HEK293T (cell line): ENCODE results near the gene VBP1.

Source experiments
- CTCF ChIA-PET: fragments of 350-600 bp; formaldehyde crosslinking; extraction: SDS; loops from one replicate; lab custom pipeline; 2021; ENCODE audit warnings: antibody characterized with exemption, inconsistent platforms; lab: Yijun Ruan, JAX
- POLR2A ChIA-PET: fragments of 350-600 bp; formaldehyde crosslinking; extraction: SDS; loops from one replicate; lab custom pipeline; 2020; ENCODE audit warnings: antibody characterized with exemption, inconsistent platforms; lab: Yijun Ruan, JAX
- DNase-seq: peaks from one replicate; pipeline ENCODE4 v3.0.0; 2012; ENCODE audit warnings: mixed read lengths; ENCODE audit errors: extremely low spot score
- ARNT ChIP-seq: fragments of 450-650 bp; IDR thresholded peaks from 2 replicates; pipeline ENCODE4 v1.6.1; 2017; ENCODE audit warnings: mild to moderate bottlenecking
- BHLHE40 ChIP-seq: fragments of 450-650 bp; IDR thresholded peaks from 2 replicates; pipeline ENCODE4 v1.6.1; 2016; ENCODE audit warnings: mild to moderate bottlenecking, moderate library complexity, borderline replicate concordance
- CTBP1 ChIP-seq: fragments of 450-650 bp; IDR thresholded peaks from 2 replicates; pipeline ENCODE4 v1.6.1; 2016; ENCODE audit warnings: borderline replicate concordance
- ELF4 ChIP-seq: fragments of 450-650 bp; IDR thresholded peaks from 2 replicates; pipeline ENCODE4 v1.6.1; 2017; ENCODE audit warnings: antibody characterized with exemption
- FOXA1 ChIP-seq: fragments of 450-650 bp; IDR thresholded peaks from 2 replicates; pipeline ENCODE4 v1.6.1; 2016; ENCODE audit warnings: mild to moderate bottlenecking
- FOXK2 ChIP-seq: fragments of 450-650 bp; IDR thresholded peaks from 2 replicates; pipeline ENCODE4 v1.6.1; 2016; ENCODE audit warnings: mild to moderate bottlenecking
- FOXM1 ChIP-seq: fragments of 450-650 bp; IDR thresholded peaks from 2 replicates; pipeline ENCODE4 v1.6.1; 2017; ENCODE audit warnings: mild to moderate bottlenecking, borderline replicate concordance
- HDGF ChIP-seq: fragments of 450-650 bp; IDR thresholded peaks from 2 replicates; pipeline ENCODE4 v1.6.1; 2017; ENCODE audit warnings: antibody characterized with exemption, borderline replicate concordance
- L3MBTL2 ChIP-seq: fragments of 450-650 bp; conservative IDR thresholded peaks from 2 replicates; pipeline ENCODE4 v1.6.1; 2016; ENCODE audit warnings: mild to moderate bottlenecking
- LEF1 ChIP-seq: fragments of 450-650 bp; IDR thresholded peaks from 2 replicates; pipeline ENCODE4 v1.6.1; 2017; ENCODE audit warnings: mild to moderate bottlenecking, borderline replicate concordance
- NFRKB ChIP-seq: fragments of 450-650 bp; IDR thresholded peaks from 2 replicates; pipeline ENCODE4 v1.6.1; 2016; ENCODE audit warnings: mild to moderate bottlenecking, moderate library complexity
- PKNOX1 ChIP-seq: fragments of 450-650 bp; IDR thresholded peaks from 2 replicates; pipeline ENCODE4 v1.6.1; 2016
- SP1 ChIP-seq: fragments of 450-650 bp; IDR thresholded peaks from 2 replicates; pipeline ENCODE4 v1.6.1; 2017
- SUZ12 ChIP-seq: fragments of 450-650 bp; IDR thresholded peaks from 2 replicates; pipeline ENCODE4 v1.6.1; 2016; ENCODE audit warnings: mild to moderate bottlenecking
- TARDBP ChIP-seq: fragments of 450-650 bp; IDR thresholded peaks from 2 replicates; pipeline ENCODE4 v1.6.1; 2016
- ZNF384 ChIP-seq: fragments of 450-650 bp; IDR thresholded peaks from 2 replicates; pipeline ENCODE4 v1.6.1; 2016

The VBP1 gene

GRCh38 chrX:155225774-155226173, 9.5 kb downstream of the VBP1 start:
- TF ChIP-seq PKNOX1 (no peak), FOXK2 (no peak), ARNT (no peak), TARDBP (no peak), FOXM1 (no peak), FOXA1 (no peak), ELF4 (no peak), SUZ12 (no peak), LEF1 (no peak), L3MBTL2 (no peak), NFRKB (no peak), ZNF384 (no peak), CTBP1 (no peak), BHLHE40 (no peak), SP1 (no peak), HDGF (no peak)
- ChIA-PET POLR2A (interaction anchor here (1.4 kb wide), 1 partner anchor 10 kb away, joined by 6 read pairs; the partner anchor contains the start of gene VBP1), CTCF (no interaction called here)
- no peak for DNase-seq

- DNase-seq = no peak
- TF ChIP-seq FOXM1 = no peak
- no peak for TF ChIP-seq ZNF384
- TF ChIP-seq LEF1 = no peak
- no peak for TF ChIP-seq ARNT
- TF ChIP-seq NFRKB = no peak
- no peak for TF ChIP-seq BHLHE40
- no peak for TF ChIP-seq HDGF
- TF ChIP-seq CTBP1 = no peak
- no peak for TF ChIP-seq ELF4
- no peak for TF ChIP-seq FOXK2
- TF ChIP-seq SUZ12 = no peak
- TF ChIP-seq PKNOX1 = no peak
- TF ChIP-seq FOXA1 = no peak
- no peak for TF ChIP-seq L3MBTL2
- TF ChIP-seq TARDBP = no peak
- no peak for TF ChIP-seq SP1
- ChIA-PET POLR2A (no interaction called here), CTCF (no interaction called here)
Observed at GRCh38 chrX:155231163-155231562, 14.9 kb downstream of the VBP1 start.

GRCh38 chrX:155235891-155236290, 19.6 kb downstream of the VBP1 start:
- no peak for TF ChIP-seq FOXK2
- no peak for TF ChIP-seq PKNOX1
- TF ChIP-seq HDGF = no peak
- TF ChIP-seq ARNT = no peak
- no peak for TF ChIP-seq NFRKB
- no peak for TF ChIP-seq FOXM1
- TF ChIP-seq ZNF384 = no peak
- no peak for TF ChIP-seq SP1
- TF ChIP-seq TARDBP = no peak
- no peak for TF ChIP-seq FOXA1
- no peak for TF ChIP-seq L3MBTL2
- no peak for TF ChIP-seq BHLHE40
- CTCF ChIA-PET = interaction anchor here (1.4 kb wide), 1 partner anchor 19 kb away, joined by 4 read pairs; the partner anchor contains the start of gene VBP1
- POLR2A ChIA-PET = no interaction called here
- DNase-seq = no peak

- TF ChIP-seq TARDBP (no peak), L3MBTL2 (no peak), NFRKB (no peak)
- POLR2A ChIA-PET = interaction anchor here (2.0 kb wide), 1 partner anchor 23 kb away, joined by 6 read pairs; no protein-coding TSS in a partner anchor
- no peak for DNase-seq
- CTCF ChIA-PET = interaction anchor here (1.9 kb wide), 1 partner anchor 21 kb away, joined by 6 read pairs; the partner anchor contains the start of gene VBP1
Observed at GRCh38 chrX:155237719-155238118, 21.5 kb downstream of the VBP1 start.

GRCh38 chrX:155242300-155242699, 26.0 kb downstream of the VBP1 start:
- ChIA-PET POLR2A (no interaction called here), CTCF (no interaction called here)
- TF ChIP-seq HDGF = no peak
- TF ChIP-seq NFRKB = no peak
- TF ChIP-seq LEF1 = no peak
- TF ChIP-seq FOXA1 = no peak
- TF ChIP-seq FOXM1 = no peak
- TF ChIP-seq FOXK2 = no peak
- no peak for TF ChIP-seq PKNOX1
- no peak for TF ChIP-seq ZNF384
- TF ChIP-seq SUZ12 = no peak
- TF ChIP-seq CTBP1 = no peak
- no peak for DNase-seq

GRCh38 chrX:155246748-155247147, 30.5 kb downstream of the VBP1 start:
- POLR2A ChIA-PET = no interaction called here

More at GRCh38 chrX:155246748-155247147, 30.5 kb downstream of the VBP1 start:
- CTCF ChIA-PET = no interaction called here
- DNase-seq = no peak
- no peak for TF ChIP-seq FOXK2
- TF ChIP-seq SUZ12 = no peak
- no peak for TF ChIP-seq LEF1
- no peak for TF ChIP-seq FOXM1
- no peak for TF ChIP-seq SP1
- no peak for TF ChIP-seq ELF4
- no peak for TF ChIP-seq FOXA1
- no peak for TF ChIP-seq TARDBP
